Astrocyte (in vitro differentiated cells and primary cell): Measurements from ENCODE around the gene COL4A6.

ENCODE experiments used
- CTCF ChIP-seq: IDR thresholded peaks from 2 replicates; pipeline ENCODE4 v1.5.1; 2011; ENCODE audit warnings: low read depth, mild to moderate bottlenecking, inconsistent platforms, low read length, moderate library complexity; ENCODE audit not compliant: insufficient read depth
- EZH2 ChIP-seq: IDR thresholded peaks from 2 replicates; pipeline ENCODE4 v1.6.1; 2012; ENCODE audit warnings: mild to moderate bottlenecking, low read length, inconsistent platforms; ENCODE audit not compliant: insufficient read depth

GRCh38 chrX:108138814-108139702, 299.2 kb downstream of the COL4A6 start:
- no peak for TF ChIP-seq EZH2
- TF ChIP-seq CTCF: peak; percentile 48
